SJSA1 (cell line): ENCODE data around the gene RPL6. TPM values are rescaled to one million over a fixed set of nuclear protein-coding genes. Genes with fewer than 3 reads are reported as not detected.
"Not testable (repeated sequence)": the region's sequence is repeated elsewhere in the genome, so short reads cannot be mapped to it uniquely, and the experiment has no call there.

Source experiments
- DNase-seq, 2 experiments: peaks; one replicate each; pipeline ENCODE4 v3.0.0-alpha.2; 2015 to 2020; ENCODE audit warnings: low spot score in 2 of 2, low read depth in 1 of 2
- H3K27ac ChIP-seq: fragments of 250-450 bp; sonication (Bioruptor Pico); 2 replicates; pipeline ENCODE4 v1.5.1; 2020; ENCODE audit warnings: mild to moderate bottlenecking, moderate library complexity
- H3K27me3 ChIP-seq: fragments of 250-450 bp; sonication (Bioruptor Pico); replicated peaks from 2 replicates; pipeline ENCODE4 v1.5.1; 2020; ENCODE audit warnings: mild to moderate bottlenecking, moderate library complexity
- H3K36me3 ChIP-seq: fragments of 250-450 bp; sonication (Bioruptor Pico); 2 replicates; pipeline ENCODE4 v1.5.1; 2020; ENCODE audit warnings: mild to moderate bottlenecking
- H3K4me1 ChIP-seq: fragments of 250-450 bp; sonication (Bioruptor Pico); replicated peaks from 2 replicates; pipeline ENCODE4 v1.6.1; 2021; ENCODE audit warnings: mild to moderate bottlenecking
- H3K4me3 ChIP-seq: fragments of 250-450 bp; sonication (Bioruptor Pico); 2 replicates; pipeline ENCODE4 v1.5.1; 2020; ENCODE audit warnings: mild to moderate bottlenecking
- H3K9me3 ChIP-seq: fragments of 250-450 bp; sonication (Bioruptor Pico); replicated peaks from 2 replicates; pipeline ENCODE4 v1.5.1; 2020; ENCODE audit warnings: mild to moderate bottlenecking
- total RNA-seq: library from RNA; depleted of rRNA; stranded (reverse); fragments of >200 nt; shearing (Covaris generic); gene quantifications from 2 replicates; pipeline ENCODE4 v1.2.3, GENCODE V29; 2014

RPL6 gene
- total RNA-seq, 1 experiment from 2014 or later = 1,116 TPM

DNA sequence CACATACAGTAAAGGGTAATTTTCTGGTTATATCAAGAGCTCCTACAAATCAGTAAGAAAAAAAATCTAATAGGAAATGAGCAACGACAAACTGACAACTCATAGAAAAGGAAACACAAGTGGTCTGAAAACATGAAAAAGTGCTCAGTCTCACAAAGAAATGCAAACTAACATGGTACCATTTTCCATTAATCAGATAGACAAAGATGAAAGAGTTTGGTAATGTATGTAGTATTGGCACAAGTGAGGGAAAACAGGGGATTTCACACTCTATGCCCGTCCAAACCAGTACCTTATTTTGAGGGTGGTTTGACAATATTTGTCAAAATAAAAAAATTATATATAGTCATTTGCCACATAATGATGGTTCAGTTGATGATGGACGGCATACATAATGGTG is 22.6 kb upstream of the RPL6 start:
- Histone ChIP-seq H3K4me3 (no peak overlapping the region), H3K36me3 (peaks cover 17% of the 10 kb centered on the region; the same call in 1 of the 2 replicates), H3K9me3 (no peaks in the 10 kb centered on the region), H3K27me3 (no peaks in the 10 kb centered on the region), H3K4me1 (no peaks in the 10 kb centered on the region), H3K27ac (no peak overlapping the region)
- DNase-seq = no peak

DNA sequence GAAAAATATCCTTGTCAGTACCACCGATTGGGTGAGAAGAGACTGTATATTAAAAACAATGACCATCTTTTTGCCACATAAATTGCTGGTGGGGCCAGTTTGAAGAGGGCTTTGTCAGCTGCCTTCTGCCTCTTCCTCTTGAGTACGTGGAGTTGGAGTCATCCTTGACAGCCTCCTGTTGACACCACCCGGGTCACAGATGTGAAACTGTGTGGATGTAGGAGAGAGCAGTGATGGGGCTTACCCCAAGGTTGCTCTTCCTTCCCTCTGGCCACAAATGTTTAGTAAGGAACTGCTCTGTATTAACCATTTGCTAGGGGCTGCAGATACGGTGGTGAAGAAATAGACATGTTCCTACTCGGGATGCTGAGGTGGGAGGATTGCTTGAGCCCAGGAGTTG is 21.5 kb upstream of the RPL6 start:
- Histone ChIP-seq H3K27ac (no peak overlapping the region), H3K4me3 (no peak overlapping the region), H3K4me1 (no peaks in the 10 kb centered on the region), H3K36me3 (peaks cover 19% of the 10 kb centered on the region; the same call in 1 of the 2 replicates), H3K9me3 (no peaks in the 10 kb centered on the region), H3K27me3 (no peaks in the 10 kb centered on the region)
- no peak for DNase-seq

DNA sequence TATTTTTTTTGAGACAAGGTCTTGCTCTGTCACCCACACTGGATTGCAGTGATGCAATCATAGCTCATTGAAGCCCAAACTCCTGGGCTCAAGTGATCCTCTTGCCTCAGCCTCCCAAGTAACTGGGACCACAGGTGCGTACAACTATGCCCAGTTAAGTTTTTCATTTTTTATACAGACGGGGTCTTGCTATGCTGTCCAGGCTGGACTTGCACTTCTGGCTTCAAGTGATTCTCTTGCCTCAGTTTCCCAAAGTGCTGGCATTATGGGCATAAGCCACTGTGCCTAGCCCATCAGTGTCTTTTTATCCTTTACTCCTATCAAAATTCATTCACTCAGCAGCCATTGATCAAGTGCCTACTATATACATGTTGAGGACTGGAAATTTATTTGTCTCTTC is 18.4 kb upstream of the RPL6 start:
- H3K27me3 ChIP-seq = no peaks in the 10 kb centered on the region
- H3K27ac ChIP-seq = no peak overlapping the region
- peaks cover 20% of the 10 kb centered on the region; the same call in 1 of the 2 replicates for H3K36me3 ChIP-seq
- DNase-seq = no peak
- H3K4me3 ChIP-seq = no peak overlapping the region
- H3K9me3 ChIP-seq = no peaks in the 10 kb centered on the region
- H3K4me1 ChIP-seq = peaks cover 3% of the 10 kb centered on the region

DNA sequence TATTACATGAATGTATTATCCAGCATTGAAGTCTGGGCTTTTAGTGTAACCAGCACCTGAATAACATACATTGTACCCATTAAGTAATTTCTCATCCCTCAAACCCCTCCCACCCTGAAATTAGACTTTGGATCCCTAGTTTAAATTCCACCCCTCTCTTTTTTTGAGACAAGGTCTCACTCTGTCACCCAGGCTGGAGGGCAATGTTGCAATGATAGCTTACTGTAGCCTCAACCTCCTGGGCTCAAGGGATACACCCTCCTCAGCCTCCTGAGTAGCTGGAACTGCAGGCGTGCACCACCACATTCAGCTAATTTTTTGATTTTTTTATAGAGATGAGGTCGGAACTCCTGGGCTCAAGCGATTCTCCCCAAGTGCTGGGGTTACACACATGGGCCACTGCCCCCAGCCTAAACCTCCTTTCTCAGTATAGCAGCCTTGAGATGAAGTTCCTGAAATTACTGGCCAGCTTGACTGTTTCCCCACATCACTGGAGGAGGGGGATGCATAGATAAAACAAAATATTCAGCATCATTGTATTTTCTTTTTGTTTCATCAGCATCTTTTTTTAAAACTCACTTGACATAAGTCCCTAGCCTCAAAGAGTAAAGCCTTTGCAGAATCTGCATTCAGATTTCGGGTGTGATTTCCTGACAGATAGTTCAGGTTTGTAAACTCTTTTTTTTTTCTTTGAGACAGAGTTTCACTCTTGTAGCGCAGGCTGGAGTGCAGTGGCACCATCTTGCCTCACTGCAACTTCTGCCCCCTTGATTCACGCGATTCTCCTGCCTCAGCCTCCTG is 16.4 kb upstream of the RPL6 start:
- Histone ChIP-seq H3K36me3 (peaks cover 21% of the 10 kb centered on the region; the same call in 1 of the 2 replicates), H3K27ac (no peak overlapping the region), H3K27me3 (no peaks in the 10 kb centered on the region), H3K4me1 (peaks cover 13% of the 10 kb centered on the region), H3K9me3 (no peaks in the 10 kb centered on the region), H3K4me3 (no peak overlapping the region)
- no peak for DNase-seq

DNA sequence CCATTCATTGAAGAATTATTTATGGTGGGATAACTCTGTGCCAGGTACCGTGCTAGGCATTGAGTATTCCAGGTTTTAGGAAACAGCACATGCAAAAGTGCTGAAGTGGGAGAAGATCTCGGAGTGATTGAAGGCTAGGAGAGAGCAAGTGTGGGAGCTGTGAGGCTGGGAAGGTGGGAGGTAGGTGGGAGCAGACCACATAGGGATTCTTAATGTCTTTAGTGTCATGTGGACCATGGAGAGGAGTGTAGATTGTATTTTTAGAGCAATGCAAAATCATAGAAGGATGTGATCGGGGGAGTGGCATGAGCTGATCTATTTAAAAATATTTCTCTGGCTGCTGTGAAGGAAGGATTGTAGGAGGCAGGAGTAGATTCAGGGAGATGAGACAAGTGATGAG is 14.7 kb upstream of the RPL6 start:
- peaks cover 28% of the 10 kb centered on the region for H3K36me3 ChIP-seq
- H3K27ac ChIP-seq = no peak overlapping the region
- no peaks in the 10 kb centered on the region for H3K9me3 ChIP-seq
- no peak overlapping the region for H3K4me3 ChIP-seq
- no peak for DNase-seq
- H3K4me1 ChIP-seq = peaks cover 20% of the 10 kb centered on the region
- no peaks in the 10 kb centered on the region for H3K27me3 ChIP-seq

DNA sequence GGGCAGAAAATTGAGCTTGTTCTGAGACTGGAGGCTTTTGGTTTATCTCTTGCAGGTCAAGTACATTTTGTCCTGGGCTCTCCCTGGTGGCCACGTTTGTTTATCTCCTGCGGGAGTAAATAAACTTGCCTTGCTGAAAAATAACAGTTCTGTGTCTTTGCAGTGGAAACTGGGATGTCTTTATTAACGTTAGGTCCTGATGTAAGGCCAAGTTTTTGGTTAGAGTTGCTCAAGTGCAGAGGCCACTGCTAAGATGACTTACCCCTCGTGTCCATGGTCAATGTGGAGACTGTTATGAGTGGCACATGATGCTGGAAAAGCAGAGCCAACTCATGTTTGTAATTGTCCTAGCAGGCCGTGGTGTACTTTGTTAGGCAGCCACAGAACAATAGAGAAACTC is 13.1 kb upstream of the RPL6 start:
- Histone ChIP-seq H3K36me3 (peaks cover 28% of the 10 kb centered on the region), H3K4me1 (peaks cover 25% of the 10 kb centered on the region), H3K9me3 (no peaks in the 10 kb centered on the region), H3K27ac (no peak overlapping the region), H3K27me3 (no peaks in the 10 kb centered on the region), H3K4me3 (no peak overlapping the region)
- DNase-seq = peak in 1 of 2 experiments; percentile 17

DNA sequence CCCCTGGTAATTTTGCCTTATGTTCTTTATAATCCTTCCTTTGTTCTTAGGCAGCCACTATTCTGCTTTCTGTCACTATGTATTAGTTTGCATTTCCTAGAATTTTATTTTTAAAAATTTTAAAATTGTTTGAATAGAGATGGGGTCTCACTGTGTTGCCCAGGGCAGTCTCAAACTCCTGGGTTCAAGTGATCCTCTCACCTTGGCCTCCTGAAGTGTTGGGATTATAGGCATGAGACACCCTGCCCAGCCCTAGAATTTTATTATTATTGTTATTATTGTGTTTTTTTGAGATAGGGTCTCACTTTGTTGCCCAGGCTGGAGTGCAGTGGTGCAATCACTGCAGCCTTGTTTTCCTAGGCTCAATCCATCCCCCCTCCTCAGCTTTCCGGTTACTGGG is 12.0 kb upstream of the RPL6 start:
- DNase-seq = no peak
- Histone ChIP-seq H3K36me3 (peaks cover 28% of the 10 kb centered on the region), H3K9me3 (no peaks in the 10 kb centered on the region), H3K27me3 (no peaks in the 10 kb centered on the region), H3K27ac (no peak overlapping the region), H3K4me3 (no peak overlapping the region), H3K4me1 (peaks cover 25% of the 10 kb centered on the region)

DNA sequence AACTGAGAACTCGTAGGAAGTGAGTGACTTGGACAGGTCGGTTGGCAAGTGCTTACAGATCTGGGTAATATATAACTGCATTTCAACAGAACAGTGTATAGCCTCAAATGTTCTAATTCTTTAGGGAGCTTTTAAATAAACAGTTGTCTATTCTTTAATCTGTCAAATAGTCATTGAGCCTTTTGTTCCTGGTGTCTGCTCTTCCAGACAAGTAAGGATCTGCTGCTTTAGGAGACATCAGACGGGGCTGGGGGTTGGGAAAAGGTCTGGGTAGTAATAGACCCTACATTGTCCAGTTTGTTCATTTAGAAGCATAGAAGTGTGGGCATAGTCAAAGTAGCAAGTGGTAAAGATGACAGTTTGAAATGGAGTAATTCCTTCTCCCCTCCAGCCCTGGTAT is 11.3 kb upstream of the RPL6 start:
- Histone ChIP-seq H3K36me3 (peaks cover 26% of the 10 kb centered on the region), H3K4me1 (peaks cover 25% of the 10 kb centered on the region), H3K4me3 (no peak overlapping the region), H3K27ac (no peak overlapping the region), H3K27me3 (no peaks in the 10 kb centered on the region), H3K9me3 (no peaks in the 10 kb centered on the region)
- no peak for DNase-seq

DNA sequence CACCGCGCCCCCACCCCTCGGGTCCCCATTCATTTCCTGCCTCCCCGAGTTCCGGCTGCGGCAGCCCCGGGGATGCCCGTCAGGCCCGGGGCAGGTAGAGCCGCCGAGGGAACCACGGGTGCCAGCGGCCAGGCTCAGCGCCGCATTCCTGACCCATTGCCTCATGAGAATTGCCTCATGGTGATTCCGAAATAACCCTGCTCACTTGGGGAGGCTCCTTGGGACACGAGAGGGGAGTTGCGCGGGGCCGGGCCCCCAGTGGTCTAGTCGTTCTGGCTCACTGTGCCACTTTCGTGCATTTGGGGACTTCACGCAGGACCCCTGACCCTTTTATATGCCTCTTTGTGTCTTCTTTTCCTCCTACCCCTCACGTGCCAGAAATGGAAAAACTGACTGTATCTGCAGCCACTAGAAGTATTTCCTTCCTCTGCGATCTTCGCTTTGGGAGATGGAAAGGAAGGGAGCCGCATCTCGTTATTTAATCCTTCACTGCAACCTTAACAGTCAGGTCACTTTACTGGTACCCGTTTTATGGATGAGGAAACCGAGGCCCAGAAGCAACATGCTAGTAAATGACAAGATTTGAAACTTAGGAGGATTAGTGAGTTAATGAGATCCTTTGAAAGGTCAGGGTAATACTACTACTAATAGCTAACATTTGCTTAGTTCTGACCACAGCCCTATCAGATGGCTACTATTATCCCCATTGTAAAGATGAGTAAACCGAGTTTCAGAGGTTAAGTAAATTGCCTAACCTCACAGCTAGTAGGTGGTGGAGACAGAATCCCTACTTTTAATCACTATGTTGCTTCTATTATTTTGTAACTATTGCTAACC is 10.1 kb upstream of the RPL6 start:
- DNase-seq = peak; percentile 69 to 77

DNA sequence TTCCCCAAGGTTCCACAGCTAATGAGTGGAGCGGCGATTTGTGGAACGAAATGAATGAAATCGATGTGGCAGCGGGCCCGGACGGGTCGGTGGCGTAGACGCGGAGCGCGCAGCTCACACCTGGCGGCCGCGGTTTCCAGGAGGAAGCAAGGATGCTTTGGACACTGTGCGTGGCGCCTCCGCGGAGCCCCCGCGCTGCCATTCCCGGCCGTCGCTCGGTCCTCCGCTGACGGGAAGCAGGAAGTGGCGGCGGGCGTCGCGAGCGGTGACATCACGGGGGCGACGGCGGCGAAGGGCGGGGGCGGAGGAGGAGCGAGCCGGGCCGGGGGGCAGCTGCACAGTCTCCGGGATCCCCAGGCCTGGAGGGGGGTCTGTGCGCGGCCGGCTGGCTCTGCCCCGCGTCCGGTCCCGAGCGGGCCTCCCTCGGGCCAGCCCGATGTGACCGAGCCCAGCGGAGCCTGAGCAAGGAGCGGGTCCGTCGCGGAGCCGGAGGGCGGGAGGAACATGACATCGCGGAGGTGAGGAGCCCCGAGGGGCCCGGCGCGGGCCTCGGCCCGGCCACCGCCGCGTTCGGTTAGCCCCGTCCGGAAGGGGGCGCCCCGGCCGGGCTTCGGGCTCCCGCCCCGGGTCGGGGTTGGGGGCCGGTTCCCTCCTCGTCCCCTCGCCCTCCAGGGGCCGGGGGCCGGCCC is 9.3 kb upstream of the RPL6 start, which contains the start of gene PTPN11:
PTPN11 (plus strand) TSS at position 340 of the 689 bp plus-strand sequence; CDS start at position 505, 165 bp downstream.
- Histone ChIP-seq H3K27ac (peak within 1 kb of the TSS; percentile 93), H3K4me3 (peak within 1 kb of the TSS; percentile 94), H3K36me3 (peaks cover 26% of the 10 kb centered on the region), H3K4me1 (peaks cover 25% of the 10 kb centered on the region), H3K9me3 (no peaks in the 10 kb centered on the region), H3K27me3 (no peaks in the 10 kb centered on the region)
- DNase-seq = peak; percentile 85 to 90

More for the DNA sequence above, 10.1 kb upstream of the RPL6 start:
- Histone ChIP-seq H3K4me3 (peak overlapping the region; percentile 94), H3K36me3 (peaks cover 26% of the 10 kb centered on the region), H3K9me3 (no peaks in the 10 kb centered on the region), H3K27me3 (no peaks in the 10 kb centered on the region), H3K27ac (peak overlapping the region; percentile 93), H3K4me1 (peaks cover 25% of the 10 kb centered on the region)

DNA sequence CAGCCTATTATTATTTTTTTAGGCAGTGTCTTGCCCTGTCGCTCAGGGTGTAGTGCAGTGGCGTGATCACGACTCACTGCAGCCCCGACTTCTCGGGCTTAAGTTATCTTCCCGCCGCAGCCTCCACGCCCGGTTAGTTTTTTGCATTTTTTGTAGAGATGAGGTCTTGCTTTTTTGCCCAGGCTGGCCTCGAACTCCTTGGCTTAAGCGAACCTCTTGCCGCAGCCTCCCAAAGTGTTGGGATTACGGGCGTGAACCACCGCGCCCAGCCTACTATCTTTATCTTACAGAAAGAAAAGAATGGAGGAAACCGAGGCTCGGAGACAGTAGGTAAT is 8.8 kb upstream of the RPL6 start:
- Histone ChIP-seq H3K4me1 (peaks cover 25% of the 10 kb centered on the region), H3K9me3 (no peaks in the 10 kb centered on the region), H3K4me3 (peak overlapping the region; percentile 94), H3K36me3 (peaks cover 26% of the 10 kb centered on the region), H3K27ac (peak overlapping the region; percentile 93), H3K27me3 (no peaks in the 10 kb centered on the region)
- DNase-seq = no peak

DNA sequence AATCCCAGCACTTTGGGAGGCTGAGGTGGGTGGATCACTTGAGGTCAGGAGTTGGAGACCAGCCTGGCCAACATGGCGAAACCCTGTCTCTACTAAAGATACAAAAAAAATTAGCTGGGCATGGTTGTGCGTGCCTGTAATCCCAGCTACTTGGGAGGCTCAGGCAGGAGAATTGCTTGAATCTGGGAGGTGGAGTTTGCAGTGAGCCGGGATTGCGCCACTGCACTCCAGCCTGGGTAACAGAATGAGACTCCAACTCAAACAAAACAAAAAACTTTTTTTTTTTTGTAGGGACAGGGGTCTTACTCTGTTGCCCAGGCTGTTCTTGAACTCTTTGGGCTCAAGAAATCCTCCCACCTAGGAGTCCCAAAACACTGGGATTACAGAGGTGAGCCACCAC is 6.1 kb upstream of the RPL6 start:
- peaks cover 15% of the 10 kb centered on the region for H3K36me3 ChIP-seq
- DNase-seq, H3K27ac ChIP-seq, H3K4me3 ChIP-seq, H3K9me3 ChIP-seq, H3K27me3 ChIP-seq: not testable (repeated sequence)
- H3K4me1 ChIP-seq = peaks cover 11% of the 10 kb centered on the region

DNA sequence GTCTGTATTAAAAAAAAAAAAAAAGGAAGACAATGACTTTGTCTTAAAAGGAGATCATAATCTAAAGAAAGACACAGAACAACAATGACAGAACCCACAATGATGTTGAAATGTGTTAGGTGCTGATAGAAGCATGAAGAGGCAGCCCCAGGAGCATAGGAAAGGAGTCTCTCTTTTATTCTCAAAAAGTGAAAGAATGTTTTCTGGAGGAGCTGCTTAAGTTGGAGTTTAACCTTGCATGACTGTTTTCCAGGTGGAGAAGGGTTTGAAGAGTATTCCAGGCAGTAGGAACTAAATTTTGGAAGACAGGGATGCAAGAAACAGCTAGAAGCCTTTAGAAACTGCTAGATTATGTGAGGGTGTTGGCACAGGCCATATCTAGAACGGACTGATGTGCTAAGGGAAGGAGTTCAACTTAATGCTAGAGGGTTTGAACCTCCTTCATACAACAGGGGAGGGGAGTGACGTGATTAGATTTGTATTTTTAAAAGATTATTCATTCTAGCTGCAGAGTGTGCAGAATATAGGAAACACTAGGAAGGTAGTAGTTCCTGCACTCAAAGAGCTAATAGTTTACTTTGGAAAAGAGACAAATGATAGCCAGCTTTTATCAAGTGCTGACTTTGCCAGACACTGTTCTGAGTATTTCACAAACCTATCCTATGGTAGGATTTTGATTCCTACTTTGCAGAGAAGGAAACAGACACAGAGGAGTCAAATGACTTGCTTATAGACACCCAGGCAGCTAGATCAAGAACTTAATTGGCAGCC is 4.6 kb upstream of the RPL6 start:
- no peak overlapping the region for H3K4me3 ChIP-seq
- no peak overlapping the region for H3K27ac ChIP-seq
- H3K36me3 ChIP-seq = peaks cover 6% of the 10 kb centered on the region
- DNase-seq = no peak
- no peaks in the 10 kb centered on the region for H3K27me3 ChIP-seq
- H3K4me1 ChIP-seq = peaks cover 5% of the 10 kb centered on the region; the same call in 1 of the 2 replicates
- no peaks in the 10 kb centered on the region for H3K9me3 ChIP-seq
